Fibroblast of mammary gland (primary cell): ENCODE results near the gene MYO18B.

Experiments
- DNase-seq: peaks from one replicate; pipeline ENCODE4 v3.0.0-alpha.2; 2010; ENCODE audit warnings: low read depth
- H3K4me3 ChIP-seq: 2 replicates; pipeline ENCODE4 v1.5.1; 2011; ENCODE audit warnings: low read depth, mild to moderate bottlenecking, low read length, moderate library complexity; ENCODE audit not compliant: control insufficient read depth
- TF ChIP-seq, protein P1 (sequence below): conservative IDR thresholded peaks from 2 replicates; pipeline ENCODE4 v1.5.1; 2011; ENCODE audit warnings: low read depth, low read length, inconsistent platforms; ENCODE audit not compliant: control insufficient read depth, insufficient read depth

The MYO18B gene

DNA sequence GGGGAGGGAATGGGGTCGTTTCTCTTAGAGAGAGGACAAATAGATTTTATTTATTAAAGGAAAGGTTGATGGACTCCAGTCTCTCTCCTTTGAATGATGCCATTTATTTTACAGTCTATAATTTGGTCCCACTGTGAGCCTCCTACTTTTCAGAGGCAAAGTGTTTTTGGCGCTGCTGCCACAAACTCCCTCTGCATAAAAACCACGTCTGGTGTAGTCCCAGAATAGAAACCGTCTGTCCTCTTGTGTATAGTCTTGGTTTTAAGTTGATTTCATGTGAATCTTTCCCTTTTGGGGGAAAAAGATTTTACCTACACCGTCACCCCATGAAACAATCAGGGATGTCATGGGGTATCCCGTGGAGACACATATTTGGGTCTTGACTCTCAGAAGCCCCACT lies 283.6 kb downstream of the MYO18B start:
- no peak for DNase-seq
- TF ChIP-seq, protein P1, sequence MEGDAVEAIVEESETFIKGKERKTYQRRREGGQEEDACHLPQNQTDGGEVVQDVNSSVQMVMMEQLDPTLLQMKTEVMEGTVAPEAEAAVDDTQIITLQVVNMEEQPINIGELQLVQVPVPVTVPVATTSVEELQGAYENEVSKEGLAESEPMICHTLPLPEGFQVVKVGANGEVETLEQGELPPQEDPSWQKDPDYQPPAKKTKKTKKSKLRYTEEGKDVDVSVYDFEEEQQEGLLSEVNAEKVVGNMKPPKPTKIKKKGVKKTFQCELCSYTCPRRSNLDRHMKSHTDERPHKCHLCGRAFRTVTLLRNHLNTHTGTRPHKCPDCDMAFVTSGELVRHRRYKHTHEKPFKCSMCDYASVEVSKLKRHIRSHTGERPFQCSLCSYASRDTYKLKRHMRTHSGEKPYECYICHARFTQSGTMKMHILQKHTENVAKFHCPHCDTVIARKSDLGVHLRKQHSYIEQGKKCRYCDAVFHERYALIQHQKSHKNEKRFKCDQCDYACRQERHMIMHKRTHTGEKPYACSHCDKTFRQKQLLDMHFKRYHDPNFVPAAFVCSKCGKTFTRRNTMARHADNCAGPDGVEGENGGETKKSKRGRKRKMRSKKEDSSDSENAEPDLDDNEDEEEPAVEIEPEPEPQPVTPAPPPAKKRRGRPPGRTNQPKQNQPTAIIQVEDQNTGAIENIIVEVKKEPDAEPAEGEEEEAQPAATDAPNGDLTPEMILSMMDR: no peak

DNA sequence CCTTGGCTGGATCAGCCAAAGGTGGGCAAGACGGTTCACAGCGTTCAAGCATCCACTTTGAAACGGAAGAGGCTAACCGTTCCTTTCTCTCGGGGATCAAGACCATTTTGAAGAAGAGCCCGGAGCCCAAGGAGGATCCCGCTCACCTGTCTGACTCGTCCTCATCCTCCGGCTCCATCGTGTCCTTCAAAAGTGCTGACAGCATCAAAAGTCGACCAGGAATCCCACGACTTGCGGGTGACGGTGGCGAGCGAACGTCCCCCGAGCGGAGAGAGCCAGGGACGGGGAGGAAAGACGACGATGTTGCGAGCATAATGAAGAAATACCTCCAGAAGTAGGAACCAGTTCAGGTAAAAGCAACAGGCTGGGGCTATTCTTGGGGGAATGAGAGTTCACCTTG lies 285.4 kb downstream of the MYO18B start:
- DNase-seq: no peak
- H3K4me3 ChIP-seq: no peak overlapping the region
- TF ChIP-seq, protein P1: no peak

More for the DNA sequence above, 283.6 kb downstream of the MYO18B start:
- H3K4me3 ChIP-seq: no peak overlapping the region

DNA sequence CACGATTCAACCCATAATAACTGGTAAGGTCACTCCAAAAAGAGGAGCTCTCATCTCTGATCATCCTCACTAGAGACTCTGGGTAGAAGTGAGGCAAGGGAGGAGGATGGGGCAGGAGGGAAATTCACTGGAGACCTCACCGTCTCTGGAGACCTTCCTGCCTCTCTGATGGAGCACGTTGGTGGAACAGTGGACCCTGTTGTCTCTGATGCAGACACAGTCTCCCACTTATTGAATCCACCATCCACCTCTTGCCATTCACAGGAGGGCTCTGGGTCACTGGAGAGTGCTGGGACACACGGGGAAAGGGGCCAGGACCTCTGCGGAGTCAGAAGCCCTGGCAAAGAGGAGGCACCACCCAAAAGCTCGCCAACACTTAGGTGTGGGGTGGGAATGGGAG lies 289.7 kb downstream of the MYO18B start:
- DNase-seq: no peak
- TF ChIP-seq, protein P1: no peak
- H3K4me3 ChIP-seq: no peak overlapping the region

DNA sequence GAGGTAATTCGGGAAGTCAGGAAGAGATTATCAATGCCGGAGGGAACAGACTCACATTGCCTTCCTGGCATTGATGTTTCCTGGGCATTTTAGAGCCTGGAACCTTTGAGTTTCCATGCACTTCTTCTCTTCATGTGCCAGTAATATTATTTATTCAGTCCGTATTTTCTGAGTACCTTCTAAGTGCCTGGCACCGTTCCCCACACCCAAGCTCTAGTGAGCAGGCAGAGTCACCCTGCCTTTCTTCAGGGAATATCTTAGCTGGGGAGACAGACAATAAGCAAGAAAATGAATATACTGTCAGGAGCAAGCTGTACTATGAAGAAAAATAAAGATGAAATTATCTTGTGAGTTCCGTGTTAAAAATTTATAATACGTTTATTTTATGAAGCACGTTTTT lies 291.1 kb downstream of the MYO18B start:
- TF ChIP-seq, protein P1: no peak
- DNase-seq: no peak
- no peak overlapping the region for H3K4me3 ChIP-seq

DNA sequence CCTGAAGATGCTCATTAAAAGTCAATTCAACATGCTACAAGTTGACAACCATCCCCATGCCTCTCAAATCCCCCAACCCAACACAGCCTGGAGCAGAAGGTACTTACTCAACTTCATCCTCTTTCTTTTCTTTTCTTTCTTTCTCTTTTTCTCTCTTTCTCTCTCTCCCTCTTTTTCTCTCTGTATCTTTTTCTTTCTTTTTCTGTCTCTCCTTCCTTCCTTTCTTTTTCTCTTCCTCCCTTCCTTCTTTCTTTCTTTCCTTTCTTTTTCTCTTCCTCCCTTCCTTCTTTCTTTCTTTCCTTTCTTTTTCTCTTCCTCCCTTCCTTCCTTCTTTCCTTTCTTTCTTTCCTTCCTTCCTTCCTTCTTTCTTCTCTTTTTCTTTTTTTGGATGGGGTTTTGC lies 291.6 kb downstream of the MYO18B start:
- TF ChIP-seq, protein P1: no peak
- no peak for DNase-seq
- H3K4me3 ChIP-seq: no peak overlapping the region

DNA sequence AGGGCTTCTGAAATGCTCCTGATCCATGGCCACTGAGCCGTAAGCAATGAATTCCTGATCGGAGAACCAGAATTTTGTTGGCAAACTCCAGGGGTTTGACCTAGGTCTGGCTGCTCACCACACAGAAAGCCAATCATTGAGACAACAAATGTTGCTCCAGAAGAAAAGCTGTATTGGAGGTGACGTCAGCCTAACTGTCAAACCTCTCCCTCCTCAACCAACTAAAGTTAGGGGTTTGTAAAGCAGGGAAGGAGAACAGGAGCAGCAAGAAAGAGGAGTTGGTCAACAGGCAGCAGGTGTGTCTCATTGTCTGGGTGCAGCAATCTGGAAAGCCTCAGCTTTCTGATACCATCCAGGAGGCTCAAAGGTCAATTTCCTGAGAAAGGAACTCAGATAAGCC lies 293.5 kb downstream of the MYO18B start:
- TF ChIP-seq, protein P1: no peak
- DNase-seq: no peak
- no peak overlapping the region for H3K4me3 ChIP-seq

DNA sequence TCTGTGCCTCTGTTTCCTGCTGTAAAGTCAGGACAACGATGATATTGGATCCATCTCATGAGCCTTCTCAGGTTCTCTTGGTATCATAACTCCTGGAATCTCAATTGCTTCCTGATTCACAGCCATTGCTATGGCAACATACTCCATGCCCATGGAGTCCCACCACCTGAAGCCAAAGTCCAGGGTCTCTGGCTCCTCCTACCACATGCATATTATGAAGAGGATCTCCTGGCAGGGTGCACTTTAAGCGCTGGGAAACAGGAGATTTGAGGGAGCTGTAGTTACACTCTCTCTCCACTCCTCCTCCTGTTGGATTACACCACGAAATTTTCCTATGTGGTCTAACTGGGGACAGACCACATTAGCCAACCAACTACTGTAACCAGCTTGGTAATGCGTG lies 296.4 kb downstream of the MYO18B start:
- TF ChIP-seq, protein P1: no peak
- H3K4me3 ChIP-seq: no peak overlapping the region
- DNase-seq: no peak
